Measurements from ENCODE around the gene ECSCR.

GRCh38 chr5:139473565-139473964 lies 11.0 kb upstream of the ECSCR start:
- TF ChIP-seq, protein P1, sequence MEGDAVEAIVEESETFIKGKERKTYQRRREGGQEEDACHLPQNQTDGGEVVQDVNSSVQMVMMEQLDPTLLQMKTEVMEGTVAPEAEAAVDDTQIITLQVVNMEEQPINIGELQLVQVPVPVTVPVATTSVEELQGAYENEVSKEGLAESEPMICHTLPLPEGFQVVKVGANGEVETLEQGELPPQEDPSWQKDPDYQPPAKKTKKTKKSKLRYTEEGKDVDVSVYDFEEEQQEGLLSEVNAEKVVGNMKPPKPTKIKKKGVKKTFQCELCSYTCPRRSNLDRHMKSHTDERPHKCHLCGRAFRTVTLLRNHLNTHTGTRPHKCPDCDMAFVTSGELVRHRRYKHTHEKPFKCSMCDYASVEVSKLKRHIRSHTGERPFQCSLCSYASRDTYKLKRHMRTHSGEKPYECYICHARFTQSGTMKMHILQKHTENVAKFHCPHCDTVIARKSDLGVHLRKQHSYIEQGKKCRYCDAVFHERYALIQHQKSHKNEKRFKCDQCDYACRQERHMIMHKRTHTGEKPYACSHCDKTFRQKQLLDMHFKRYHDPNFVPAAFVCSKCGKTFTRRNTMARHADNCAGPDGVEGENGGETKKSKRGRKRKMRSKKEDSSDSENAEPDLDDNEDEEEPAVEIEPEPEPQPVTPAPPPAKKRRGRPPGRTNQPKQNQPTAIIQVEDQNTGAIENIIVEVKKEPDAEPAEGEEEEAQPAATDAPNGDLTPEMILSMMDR (IDR thresholded peaks at IDR 0.05), result no peak
- no peak for TF ChIP-seq EZH2 (IDR thresholded peaks at IDR 0.05; ENCODE audit: borderline replicate concordance, insufficient read depth, low read depth, low read length, poor library complexity, severe bottlenecking)

Data from B cell (primary cell).